HepG2 (cell line): ENCODE results near the gene TAPBP. TPM values are rescaled to one million over a fixed set of nuclear protein-coding genes. Genes with fewer than 3 reads are reported as not detected.

ENCODE experiments used
- HINFP ChIP-seq: sonication (generic); formaldehyde crosslinking; IDR thresholded peaks from 2 replicates; pipeline ENCODE4 v1.4.0; 2020; ENCODE audit warnings: low read depth, mild to moderate bottlenecking, missing genetic modification reagents
- KMT2B ChIP-seq: IDR thresholded peaks from 2 replicates; pipeline ENCODE4 v1.6.1; 2016; ENCODE audit warnings: missing genetic modification reagents, missing compliant biosample characterization
- REL ChIP-seq: sonication (generic); formaldehyde crosslinking; conservative IDR thresholded peaks from 2 replicates; pipeline ENCODE4 v1.8.0; 2022; ENCODE audit warnings: mild to moderate bottlenecking, missing genetic modification reagents, moderate library complexity
- TAF15 ChIP-seq: fragments of 200-400 bp; formaldehyde crosslinking; IDR thresholded peaks from one replicate; pipeline ENCODE4 v1.6.1; 2018; ENCODE audit warnings: mild to moderate bottlenecking, low read depth, low read length; ENCODE audit not compliant: poor library complexity, severe bottlenecking
- TCF7L2 ChIP-seq: IDR thresholded peaks from 2 replicates; pipeline ENCODE4 v1.6.1; 2011; ENCODE audit warnings: mild to moderate bottlenecking, low read depth, low read length, moderate library complexity
- YEATS4 ChIP-seq: sonication (generic); formaldehyde crosslinking; IDR thresholded peaks from 2 replicates; pipeline ENCODE4 v1.4.0; 2020; ENCODE audit warnings: missing genetic modification reagents, borderline replicate concordance
- ZBTB46 ChIP-seq: sonication (generic); formaldehyde crosslinking; IDR thresholded peaks from 2 replicates; pipeline ENCODE4 v1.4.0; 2020; ENCODE audit warnings: mild to moderate bottlenecking, missing genetic modification reagents, borderline replicate concordance
- ZNF160 ChIP-seq: sonication (generic); formaldehyde crosslinking; IDR thresholded peaks from 2 replicates; pipeline ENCODE4 v1.8.0; 2022; ENCODE audit warnings: mild to moderate bottlenecking, inconsistent platforms, missing genetic modification reagents
- ZNF20 ChIP-seq: sonication (generic); formaldehyde crosslinking; IDR thresholded peaks from 2 replicates; pipeline ENCODE4 v1.4.0; 2020; ENCODE audit warnings: mild to moderate bottlenecking, moderate library complexity, missing genetic modification reagents
- ZNF510 ChIP-seq: sonication (generic); formaldehyde crosslinking; IDR thresholded peaks from 2 replicates; pipeline ENCODE4 v1.4.0; 2020; ENCODE audit warnings: low read depth, mild to moderate bottlenecking, missing genetic modification reagents
- ZNF672 ChIP-seq: sonication (generic); formaldehyde crosslinking; IDR thresholded peaks from 2 replicates; pipeline ENCODE4 v1.8.1; 2022; ENCODE audit warnings: missing genetic modification reagents
- ZNF7 ChIP-seq: IDR thresholded peaks from 2 replicates; pipeline ENCODE4 v1.6.1; 2016; ENCODE audit warnings: missing biosample characterization, missing genetic modification reagents
- ZNF710 ChIP-seq: sonication (generic); formaldehyde crosslinking; IDR thresholded peaks from 2 replicates; pipeline ENCODE4 v1.5.0; 2020; ENCODE audit warnings: mild to moderate bottlenecking, missing genetic modification reagents, borderline replicate concordance
- polyA plus RNA-seq, 8 experiments: library from polyadenylated mRNA; depleted of rRNA in 3 of 8; stranded (reverse) in 7 of 8; unstranded in 1 of 8; fragments of >200 nt; fragmentation: Illumina TruSeq in 4 of 8; extraction: Trizol in 4 of 8; gene quantifications; 2 replicates each; pipeline versions ENCODE4 v1.2.1 to v1.2.3, GENCODE V29; 2011 to 2016; ENCODE audit warnings: low read depth in 4 of 8, missing spikeins in 1 of 8, mixed read lengths in 1 of 8; ENCODE audit not compliant: insufficient read depth in 1 of 8
- total RNA-seq, 5 experiments: library from RNA; depleted of rRNA; stranded (reverse); fragments of >200 nt; fragmentation: Illumina TruSeq; extraction: Trizol; gene quantifications; 2 replicates each; pipeline ENCODE4 v1.2.3, GENCODE V29; 2016; ENCODE audit warnings: low read depth in 1 of 5
- TF ChIP-seq, protein P1 (sequence below): sonication (generic); formaldehyde crosslinking; IDR thresholded peaks from 2 replicates; pipeline ENCODE4 v1.8.0; 2022; ENCODE audit warnings: missing genetic modification reagents, mild to moderate bottlenecking, inconsistent platforms, borderline replicate concordance
- TF ChIP-seq, protein P2 (sequence below): sonication (generic); formaldehyde crosslinking; IDR thresholded peaks from 2 replicates; pipeline ENCODE4 v1.4.0; 2020; ENCODE audit warnings: missing genetic modification reagents

TAPBP gene
- total and polyA plus RNA-seq, 2 of the 13 experiments (the other 11 are each of a cell fraction or from before 2014, with no cell fraction given) = 27.4 to 32.3 TPM

DNA sequence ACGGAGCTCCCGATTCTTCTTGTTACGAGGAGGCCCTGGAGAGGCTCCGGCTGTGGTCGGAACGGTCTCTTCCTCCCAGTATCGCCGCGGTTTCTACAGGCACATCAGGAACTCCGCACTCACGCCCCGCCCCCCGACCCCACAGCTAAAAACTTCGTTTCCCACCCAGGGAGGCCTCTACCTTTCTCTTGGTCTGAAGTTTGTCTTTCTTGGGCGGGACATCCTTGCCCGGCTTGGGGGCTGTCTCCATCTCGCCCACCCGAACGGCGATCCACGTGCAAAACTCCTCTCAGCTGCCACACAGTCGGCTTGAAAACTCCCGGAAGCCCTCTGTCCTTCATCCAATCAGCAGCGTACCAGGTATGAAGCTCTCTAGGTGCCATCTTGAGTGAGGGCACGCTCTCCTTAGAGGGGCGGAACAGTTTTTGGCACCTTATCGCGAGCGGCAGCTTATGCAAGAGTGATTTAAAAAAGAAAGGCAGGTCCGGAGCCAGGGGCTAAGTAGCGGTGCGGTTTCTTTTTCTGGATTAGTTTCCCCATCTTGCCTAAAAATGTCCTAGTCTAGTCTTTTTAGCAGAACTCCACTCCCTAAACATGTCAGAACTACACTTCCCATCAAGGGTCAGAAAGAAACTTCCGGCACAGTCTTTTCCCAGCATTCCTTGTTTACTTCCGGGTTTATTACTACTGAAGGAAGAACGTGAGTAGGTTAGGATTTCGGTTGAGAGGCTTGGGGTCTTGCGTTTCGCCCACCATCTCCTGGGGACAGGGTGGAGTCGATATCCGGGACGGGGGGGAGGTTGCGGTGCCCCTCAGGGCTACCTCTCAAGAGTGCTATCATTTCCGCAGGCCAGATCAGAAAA, 24.7 kb downstream of the TAPBP start, which contains the start of the genes PFDN6 and WDR46 (continued):
- TF ChIP-seq, protein P1, sequence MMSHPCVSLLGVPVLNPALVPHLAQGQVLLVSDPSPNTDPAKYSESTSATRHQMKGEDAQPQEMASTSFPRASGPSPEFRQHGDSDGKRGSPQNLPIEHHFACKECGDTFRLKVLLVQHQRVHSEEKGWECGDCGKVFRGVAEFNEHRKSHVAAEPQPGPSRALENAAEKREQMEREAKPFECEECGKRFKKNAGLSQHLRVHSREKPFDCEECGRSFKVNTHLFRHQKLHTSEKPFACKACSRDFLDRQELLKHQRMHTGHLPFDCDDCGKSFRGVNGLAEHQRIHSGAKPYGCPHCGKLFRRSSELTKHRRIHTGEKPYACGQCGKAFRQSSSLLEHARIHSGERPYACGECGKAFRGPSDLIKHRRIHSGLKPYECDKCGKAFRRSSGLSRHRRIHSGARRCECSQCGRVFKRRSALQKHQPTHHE = 0 out of 2 replicates have a peak, but pooled peaks have one; percentile 60
- TF ChIP-seq TCF7L2 = no peak
- no peak for TF ChIP-seq TAF15
- TF ChIP-seq YEATS4 (CRISPR knock-in tag) = peak; percentile 49; the same call in 1 of the 2 replicates
- no peak for TF ChIP-seq ZNF710 (CRISPR knock-in tag)
- peak; percentile 67; the same call in 1 of the 2 replicates for TF ChIP-seq KMT2B (CRISPR knock-in tag)
- TF ChIP-seq REL (CRISPR knock-in tag) = no peak
- TF ChIP-seq ZNF160 (CRISPR knock-in tag) = no peak
- TF ChIP-seq ZBTB46 (CRISPR knock-in tag) = no peak
- no peak for TF ChIP-seq ZNF20
- TF ChIP-seq, protein P2, sequence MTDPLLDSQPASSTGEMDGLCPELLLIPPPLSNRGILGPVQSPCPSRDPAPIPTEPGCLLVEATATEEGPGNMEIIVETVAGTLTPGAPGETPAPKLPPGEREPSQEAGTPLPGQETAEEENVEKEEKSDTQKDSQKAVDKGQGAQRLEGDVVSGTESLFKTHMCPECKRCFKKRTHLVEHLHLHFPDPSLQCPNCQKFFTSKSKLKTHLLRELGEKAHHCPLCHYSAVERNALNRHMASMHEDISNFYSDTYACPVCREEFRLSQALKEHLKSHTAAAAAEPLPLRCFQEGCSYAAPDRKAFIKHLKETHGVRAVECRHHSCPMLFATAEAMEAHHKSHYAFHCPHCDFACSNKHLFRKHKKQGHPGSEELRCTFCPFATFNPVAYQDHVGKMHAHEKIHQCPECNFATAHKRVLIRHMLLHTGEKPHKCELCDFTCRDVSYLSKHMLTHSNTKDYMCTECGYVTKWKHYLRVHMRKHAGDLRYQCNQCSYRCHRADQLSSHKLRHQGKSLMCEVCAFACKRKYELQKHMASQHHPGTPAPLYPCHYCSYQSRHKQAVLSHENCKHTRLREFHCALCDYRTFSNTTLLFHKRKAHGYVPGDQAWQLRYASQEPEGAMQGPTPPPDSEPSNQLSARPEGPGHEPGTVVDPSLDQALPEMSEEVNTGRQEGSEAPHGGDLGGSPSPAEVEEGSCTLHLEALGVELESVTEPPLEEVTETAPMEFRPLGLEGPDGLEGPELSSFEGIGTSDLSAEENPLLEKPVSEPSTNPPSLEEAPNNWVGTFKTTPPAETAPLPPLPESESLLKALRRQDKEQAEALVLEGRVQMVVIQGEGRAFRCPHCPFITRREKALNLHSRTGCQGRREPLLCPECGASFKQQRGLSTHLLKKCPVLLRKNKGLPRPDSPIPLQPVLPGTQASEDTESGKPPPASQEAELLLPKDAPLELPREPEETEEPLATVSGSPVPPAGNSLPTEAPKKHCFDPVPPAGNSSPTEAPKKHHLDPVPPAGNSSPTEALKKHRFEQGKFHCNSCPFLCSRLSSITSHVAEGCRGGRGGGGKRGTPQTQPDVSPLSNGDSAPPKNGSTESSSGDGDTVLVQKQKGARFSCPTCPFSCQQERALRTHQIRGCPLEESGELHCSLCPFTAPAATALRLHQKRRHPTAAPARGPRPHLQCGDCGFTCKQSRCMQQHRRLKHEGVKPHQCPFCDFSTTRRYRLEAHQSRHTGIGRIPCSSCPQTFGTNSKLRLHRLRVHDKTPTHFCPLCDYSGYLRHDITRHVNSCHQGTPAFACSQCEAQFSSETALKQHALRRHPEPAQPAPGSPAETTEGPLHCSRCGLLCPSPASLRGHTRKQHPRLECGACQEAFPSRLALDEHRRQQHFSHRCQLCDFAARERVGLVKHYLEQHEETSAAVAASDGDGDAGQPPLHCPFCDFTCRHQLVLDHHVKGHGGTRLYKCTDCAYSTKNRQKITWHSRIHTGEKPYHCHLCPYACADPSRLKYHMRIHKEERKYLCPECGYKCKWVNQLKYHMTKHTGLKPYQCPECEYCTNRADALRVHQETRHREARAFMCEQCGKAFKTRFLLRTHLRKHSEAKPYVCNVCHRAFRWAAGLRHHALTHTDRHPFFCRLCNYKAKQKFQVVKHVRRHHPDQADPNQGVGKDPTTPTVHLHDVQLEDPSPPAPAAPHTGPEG (CRISPR knock-in tag) = no peak
- peak; percentile 61; the same call in 1 of the 2 replicates for TF ChIP-seq HINFP
- no peak for TF ChIP-seq ZNF7 (CRISPR knock-in tag)
- no peak for TF ChIP-seq ZNF672 (CRISPR knock-in tag)
- peak; percentile 66; the same call in 1 of the 2 replicates for TF ChIP-seq ZNF510 (CRISPR knock-in tag)
